ENCODE data around the gene DTWD2.

DNA sequence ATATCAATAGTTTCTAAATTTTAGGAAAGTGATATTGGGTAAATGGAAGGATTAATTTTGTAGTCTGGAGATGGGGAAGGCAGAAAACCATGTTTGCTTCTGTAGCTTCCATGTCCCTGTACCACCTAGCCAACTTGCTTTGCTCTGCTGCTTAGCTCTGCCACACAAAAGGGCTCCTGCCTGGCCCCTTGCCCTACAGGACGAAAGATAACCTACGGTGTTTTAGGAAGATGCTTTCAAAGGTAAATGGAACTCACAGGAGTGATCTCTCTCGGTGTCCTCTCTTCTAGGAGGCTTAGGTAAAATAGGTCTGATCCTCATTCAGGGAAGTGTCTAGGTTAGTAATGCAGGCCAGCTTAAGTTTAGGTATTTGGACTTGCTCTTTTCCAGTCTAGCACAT, 44.8 kb upstream of the DTWD2 start:
- TF ChIP-seq, protein P1, sequence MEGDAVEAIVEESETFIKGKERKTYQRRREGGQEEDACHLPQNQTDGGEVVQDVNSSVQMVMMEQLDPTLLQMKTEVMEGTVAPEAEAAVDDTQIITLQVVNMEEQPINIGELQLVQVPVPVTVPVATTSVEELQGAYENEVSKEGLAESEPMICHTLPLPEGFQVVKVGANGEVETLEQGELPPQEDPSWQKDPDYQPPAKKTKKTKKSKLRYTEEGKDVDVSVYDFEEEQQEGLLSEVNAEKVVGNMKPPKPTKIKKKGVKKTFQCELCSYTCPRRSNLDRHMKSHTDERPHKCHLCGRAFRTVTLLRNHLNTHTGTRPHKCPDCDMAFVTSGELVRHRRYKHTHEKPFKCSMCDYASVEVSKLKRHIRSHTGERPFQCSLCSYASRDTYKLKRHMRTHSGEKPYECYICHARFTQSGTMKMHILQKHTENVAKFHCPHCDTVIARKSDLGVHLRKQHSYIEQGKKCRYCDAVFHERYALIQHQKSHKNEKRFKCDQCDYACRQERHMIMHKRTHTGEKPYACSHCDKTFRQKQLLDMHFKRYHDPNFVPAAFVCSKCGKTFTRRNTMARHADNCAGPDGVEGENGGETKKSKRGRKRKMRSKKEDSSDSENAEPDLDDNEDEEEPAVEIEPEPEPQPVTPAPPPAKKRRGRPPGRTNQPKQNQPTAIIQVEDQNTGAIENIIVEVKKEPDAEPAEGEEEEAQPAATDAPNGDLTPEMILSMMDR (conservative IDR thresholded peaks at IDR 0.05; ENCODE audit: low read depth in 2 of 2), result no peak
- no peak for TF ChIP-seq EZH2 (IDR thresholded peaks at IDR 0.05; ENCODE audit: low read depth, unreplicated experiment)
- TF ChIP-seq POLR2AphosphoS5 (IDR thresholded peaks at IDR 0.05; ENCODE audit: low read depth), result no peak
